ENCODE measurements around the gene EML5. TPM values are rescaled to one million over a fixed set of nuclear protein-coding genes. Genes with fewer than 3 reads are reported as not detected.

The EML5 gene
- polyA plus RNA-seq, 1 experiment: 3.6 TPM

GRCh38 chr14:88562532-88562830 is 230.3 kb downstream of the EML5 start:
- Histone ChIP-seq H3K9me3 (ENCODE audit: control insufficient read depth, insufficient read depth, low read length) (no peaks in the 10 kb centered on the region; the same call in 1 of the 2 replicates), H3K4me3 (ENCODE audit: low read depth, low read length) (peak overlapping the region; percentile 88), H3K27me3 (ENCODE audit: control insufficient read depth, insufficient read depth, low read length) (no peaks in the 10 kb centered on the region), H3K27ac (ENCODE audit: low read depth, low read length) (no peak overlapping the region)
- ChIA-PET POLR2A (interaction anchor here (0.7 kb wide), 1 partner anchor 16 kb away, joined by 4 read pairs; no protein-coding TSS in a partner anchor), CTCF (interaction anchor here (3.4 kb wide), 1 partner anchor 373 kb away, joined by 31 read pairs; no protein-coding TSS in a partner anchor)
- no peak for TF ChIP-seq CTCF (IDR thresholded peaks at IDR 0.05; ENCODE audit: low read depth, low read length)
- DNase-seq (ENCODE audit: low read depth, low spot score): no peak

Small RNA genes lying within 50 kb of the gene (small RNA-seq; reads per million reads assigned to genes)
- gene RF00019 (ENCODE audit: insufficient read length, low read depth): not detected
- gene RNU4-92P (ENCODE audit: insufficient read length, low read depth): not detected

Other genes with a start within 250 kb of the EML5 start
- 15.8 and 16.0 TPM in 2 replicates for gene PTPN21, start 237.9 kb downstream of the EML5 start, polyA plus RNA-seq (2011; rRNA removed)
- gene ZC3H14, start 229.9 kb downstream of the EML5 start, polyA plus RNA-seq (2011; rRNA removed): 99.8 and 102 TPM in 2 replicates
- gene TTC8, start 31.7 kb upstream of the EML5 start, polyA plus RNA-seq (2011; rRNA removed): 70.7 and 83.4 TPM in 2 replicates